A549 (cell line): Measurements from ENCODE around the gene ZNF195. TPM values are rescaled to one million over a fixed set of nuclear protein-coding genes. Genes with fewer than 3 reads are reported as not detected.

Source experiments
- ATAC-seq, 2 experiments: fragments of 200-7000 bp in 1 of 2; fragments of >200 bp in 1 of 2; cut with Nextera tagmentation in 1 of 2; cut with Tn5 transposase in 1 of 2; 3 replicates each; pipeline versions ENCODE4 v1.8.0 to v1.9.1; 2018 to 2020; ENCODE audit warnings: mild to moderate bottlenecking in 1 of 2, moderate library complexity in 1 of 2
- CTCF ChIA-PET: fragments of 300-600 bp; sonication (Branson Sonifier 250); formaldehyde crosslinking; extraction: SDS; loops from one replicate; lab custom pipeline; 2021; ENCODE audit warnings: antibody characterized with exemption, inconsistent platforms; lab: Yijun Ruan, JAX
- POLR2A ChIA-PET: fragments of 350-600 bp; formaldehyde crosslinking; extraction: SDS; loops from one replicate; lab custom pipeline; 2021; ENCODE audit warnings: antibody characterized with exemption, inconsistent platforms; lab: Yijun Ruan, JAX
- DNase-seq, 2 experiments: peaks; one replicate each; pipeline versions ENCODE4 v3.0.0 to v3.0.0-alpha.2; 2011 to 2016; ENCODE audit warnings: low read depth in 1 of 2, low spot score in 1 of 2
- FAIRE-seq: peaks from 2 replicates; lab custom pipeline; 2011; peaks lifted over from hg19 to GRCh38; lab: Jason Lieb, UNC
- H3K27ac ChIP-seq, 2 experiments: fragments of >200 bp; sonication (Bioruptor Twin); formaldehyde crosslinking; 3 replicates each; pipeline ENCODE4 v1.5.1; 2016 to 2017
- H3K4me1 ChIP-seq: fragments of >200 bp; sonication (Bioruptor Twin); formaldehyde crosslinking; 3 replicates; pipeline ENCODE4 v1.6.1; 2016
- H3K4me2 ChIP-seq: fragments of >200 bp; sonication (Bioruptor Twin); formaldehyde crosslinking; 3 replicates; pipeline ENCODE4 v1.6.1; 2016
- H3K4me3 ChIP-seq: fragments of >200 bp; sonication (Bioruptor Twin); formaldehyde crosslinking; 3 replicates; pipeline ENCODE4 v1.5.1; 2016
- H3K9me3 ChIP-seq: fragments of >200 bp; sonication (Bioruptor Twin); formaldehyde crosslinking; 3 replicates; pipeline ENCODE4 v1.6.1; 2016
- FOSB ChIP-seq: fragments of 250-450 bp; sonication (Bioruptor Pico); IDR thresholded peaks from 2 replicates; pipeline ENCODE4 v1.5.0; 2020; ENCODE audit warnings: mild to moderate bottlenecking, moderate library complexity
- GATA3 ChIP-seq: IDR thresholded peaks from 2 replicates; pipeline ENCODE4 v1.6.1; 2012; ENCODE audit warnings: borderline replicate concordance
- HOXA7 ChIP-seq: fragments of 250-450 bp; sonication (Bioruptor Pico); IDR thresholded peaks from 2 replicates; pipeline ENCODE4 v1.5.0; 2020; ENCODE audit warnings: mild to moderate bottlenecking, moderate library complexity
- JUN ChIP-seq, 2 experiments: fragments of >200 bp; sonication (Bioruptor Twin); formaldehyde crosslinking; IDR thresholded peaks; 2 replicates in 1 of 2; 3 replicates in 1 of 2; pipeline ENCODE4 v1.6.1; 2016 to 2017
- MAFK ChIP-seq: fragments of 450-650 bp; IDR thresholded peaks from 2 replicates; pipeline ENCODE4 v1.6.1; 2014; ENCODE audit not compliant: partially characterized antibody
- MAZ ChIP-seq: fragments of 150-350 bp; IDR thresholded peaks from 2 replicates; pipeline ENCODE4 v1.6.1; 2014; ENCODE audit warnings: antibody characterized with exemption, low read depth, low read length, borderline replicate concordance
- MYC ChIP-seq: IDR thresholded peaks from 2 replicates; pipeline ENCODE4 v1.6.1; 2012; ENCODE audit warnings: mild to moderate bottlenecking, inconsistent platforms, low read length, improper control_type of control experiment, borderline replicate concordance
- POLR2A ChIP-seq: IDR thresholded peaks from 2 replicates; pipeline ENCODE4 v1.6.1; 2012; ENCODE audit warnings: mild to moderate bottlenecking, low read length
- RAD21 ChIP-seq, 2 experiments: fragments of >200 bp in 1 of 2; sonication (Bioruptor Twin) in 1 of 2; formaldehyde crosslinking in 1 of 2; IDR thresholded peaks in 1 of 2; conservative IDR thresholded peaks in 1 of 2; 2 replicates in 1 of 2; 3 replicates in 1 of 2; pipeline ENCODE4 v1.6.1; 2012 to 2018; ENCODE audit warnings: inconsistent platforms in 1 of 2
- RFX5 ChIP-seq: fragments of 450-650 bp; IDR thresholded peaks from 2 replicates; pipeline ENCODE4 v1.7.1; 2014; ENCODE audit warnings: antibody characterized with exemption, mild to moderate bottlenecking, moderate library complexity
- SMC3 ChIP-seq: fragments of >200 bp; sonication (Bioruptor Twin); formaldehyde crosslinking; IDR thresholded peaks from 3 replicates; pipeline ENCODE4 v1.6.1; 2018; ENCODE audit warnings: inconsistent platforms
- ZFP36 ChIP-seq: fragments of 450-650 bp; IDR thresholded peaks from 2 replicates; pipeline ENCODE4 v1.6.1; 2014; ENCODE audit warnings: borderline replicate concordance; ENCODE audit not compliant: partially characterized antibody
- ZNF302 ChIP-seq: fragments of 250-450 bp; sonication (Bioruptor Pico); IDR thresholded peaks from 2 replicates; pipeline ENCODE4 v1.9.0; 2021; ENCODE audit warnings: inconsistent platforms, mild to moderate bottlenecking, moderate library complexity
- WGBS: methylation state at CpG from one replicate; pipeline ENCODE4 v1.1.6; 2017; ENCODE audit errors: missing lambda C conversion rate; 5-methylcytosine and 5-hydroxymethylcytosine counted together
- polyA plus RNA-seq, 4 experiments: library from polyadenylated mRNA; depleted of rRNA in 3 of 4; stranded (reverse); fragments of >200 nt; fragmentation: RNase III in 1 of 4; extraction: RNeasy Plus Mini Kit Qiagen cat#74134 plus additional on column Dnase treatment in 1 of 4; gene quantifications; 2 replicates in 3 of 4; 3 replicates in 1 of 4; pipeline ENCODE4 v1.2.3, GENCODE V29; 2011 to 2017
- TF ChIP-seq, protein P1 (sequence below): fragments of >200 bp; sonication (Bioruptor Twin); formaldehyde crosslinking; IDR thresholded peaks from 2 replicates; pipeline ENCODE4 v1.6.1; 2016
- TF ChIP-seq, protein P2 (sequence below): fragments of 450-650 bp; IDR thresholded peaks from 2 replicates; pipeline ENCODE4 v1.6.1; 2014; ENCODE audit warnings: antibody characterized with exemption
- TF ChIP-seq, protein P3 (sequence below): fragments of 250-450 bp; sonication (Bioruptor Pico); IDR thresholded peaks from 2 replicates; pipeline ENCODE4 v1.5.0; 2021; ENCODE audit warnings: mild to moderate bottlenecking, moderate library complexity, borderline replicate concordance
- TF ChIP-seq, protein P4 (sequence below): fragments of 250-450 bp; sonication (Bioruptor Pico); IDR thresholded peaks from 2 replicates; pipeline ENCODE4 v1.5.0; 2020; ENCODE audit warnings: low read depth, mild to moderate bottlenecking, moderate library complexity
- TF ChIP-seq, protein P5 (sequence below): IDR thresholded peaks from 2 replicates; pipeline ENCODE4 v1.6.1; 2012
- TF ChIP-seq, protein P6 (sequence below): fragments of >200 bp; sonication (Bioruptor Twin); formaldehyde crosslinking; IDR thresholded peaks from 3 replicates; pipeline ENCODE4 v1.5.1; 2016
- TF ChIP-seq, protein P7 (sequence below): IDR thresholded peaks from 2 replicates; pipeline ENCODE4 v1.6.1; 2012; ENCODE audit warnings: low read depth, borderline replicate concordance

ZNF195 gene
- polyA plus RNA-seq, 2 of the 4 experiments (the other 2 are of a cell fraction), result 17.3 to 30.9 TPM

DNA sequence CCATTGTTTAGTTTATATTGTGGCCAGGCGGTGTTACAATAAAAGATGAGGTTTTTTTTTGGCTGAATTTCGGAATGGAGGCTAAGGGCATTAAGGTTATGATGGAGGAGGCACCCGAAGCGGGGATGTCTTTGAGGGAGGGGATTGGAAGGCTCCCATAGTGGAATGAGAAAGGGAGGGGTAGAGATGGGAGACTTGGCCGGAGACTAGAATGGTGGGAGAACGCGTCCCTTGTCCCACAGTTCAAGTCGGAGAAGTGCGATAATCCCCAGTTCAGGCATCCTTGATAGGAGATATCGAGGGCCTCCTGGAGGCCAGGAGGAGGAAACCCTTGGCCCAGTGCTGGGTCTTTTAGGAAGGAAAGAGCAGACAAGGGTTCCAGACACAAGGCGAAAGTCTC lies 21.6 kb downstream of the ZNF195 start:
- Histone ChIP-seq H3K4me3 (no peak overlapping the region), H3K4me1 (no peaks in the 10 kb centered on the region), H3K9me3 (peaks cover 96% of the 10 kb centered on the region), H3K27ac (no peak overlapping the region), H3K4me2 (no peak overlapping the region)
- WGBS, result 92% methylated on average over 11 of the region's 11 CpGs
- ATAC-seq, result no peak; a peak in 1 of 6 replicates
- CTCF ChIA-PET, result no interaction called here
- no peak for TF ChIP-seq MYC
- no peak for TF ChIP-seq ZNF302 (CRISPR knock-in tag)
- 0 out of 5 replicates have a peak, but pooled peaks of 1 of the 2 experiments have one; percentile 28 for TF ChIP-seq JUN (IDR thresholded peaks at IDR 0.05)
- TF ChIP-seq HOXA7, result no peak
- no peak for FAIRE-seq
- POLR2A ChIA-PET, result no interaction called here
- no peak for DNase-seq

DNA sequence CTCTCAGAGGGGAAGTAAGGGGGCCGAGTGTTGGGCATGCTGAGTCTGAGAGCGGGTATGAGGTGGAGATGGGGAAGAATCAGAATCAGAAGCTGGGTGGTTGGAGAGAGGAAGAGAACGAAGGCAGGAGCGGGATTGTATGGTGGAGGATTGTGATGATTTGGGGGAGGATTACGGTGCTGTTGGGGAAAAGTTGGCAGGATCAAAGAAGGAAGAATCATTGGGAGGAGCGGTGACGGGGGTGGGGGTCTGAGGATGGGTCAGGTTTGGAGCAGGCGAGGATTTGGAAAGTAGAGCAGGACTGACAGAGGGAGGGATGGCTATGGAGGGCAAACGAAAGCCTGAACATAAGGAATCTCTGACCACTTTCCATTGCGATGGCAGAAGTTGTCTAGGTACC lies 22.1 kb downstream of the ZNF195 start:
- no peaks in the 10 kb centered on the region for H3K4me1 ChIP-seq
- CTCF ChIA-PET, result interaction anchor here (0.9 kb wide), 1 partner anchor 10 kb away, joined by 3 read pairs; no protein-coding TSS in a partner anchor
- H3K4me2 ChIP-seq, result no peak overlapping the region
- DNase-seq, result no peak
- no peak overlapping the region for H3K27ac ChIP-seq
- no peak overlapping the region for H3K4me3 ChIP-seq
- POLR2A ChIA-PET, result interaction anchor here (1.3 kb wide), 1 partner anchor 22 kb away, joined by 8 read pairs; the partner anchor contains the start of gene ZNF195
- no peak for FAIRE-seq
- TF ChIP-seq, protein P1, sequence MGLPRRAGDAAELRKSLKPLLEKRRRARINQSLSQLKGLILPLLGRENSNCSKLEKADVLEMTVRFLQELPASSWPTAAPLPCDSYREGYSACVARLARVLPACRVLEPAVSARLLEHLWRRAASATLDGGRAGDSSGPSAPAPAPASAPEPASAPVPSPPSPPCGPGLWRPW, result no peak
- TF ChIP-seq MAZ (no peak), RFX5 (no peak), ZFP36 (no peak), FOSB (CRISPR knock-in tag) (no peak), MAFK (no peak), GATA3 (no peak), JUN (IDR thresholded peaks at IDR 0.05) (no peak), RAD21 (conservative IDR thresholded peaks at IDR 0.05 in 1 of 2, IDR thresholded peaks at IDR 0.05 in 1 of 2) (no peak), HOXA7 (no peak), SMC3 (no peak), POLR2A (no peak)
- TF ChIP-seq, protein P2, sequence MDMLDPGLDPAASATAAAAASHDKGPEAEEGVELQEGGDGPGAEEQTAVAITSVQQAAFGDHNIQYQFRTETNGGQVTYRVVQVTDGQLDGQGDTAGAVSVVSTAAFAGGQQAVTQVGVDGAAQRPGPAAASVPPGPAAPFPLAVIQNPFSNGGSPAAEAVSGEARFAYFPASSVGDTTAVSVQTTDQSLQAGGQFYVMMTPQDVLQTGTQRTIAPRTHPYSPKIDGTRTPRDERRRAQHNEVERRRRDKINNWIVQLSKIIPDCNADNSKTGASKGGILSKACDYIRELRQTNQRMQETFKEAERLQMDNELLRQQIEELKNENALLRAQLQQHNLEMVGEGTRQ, result no peak
- TF ChIP-seq, protein P3, sequence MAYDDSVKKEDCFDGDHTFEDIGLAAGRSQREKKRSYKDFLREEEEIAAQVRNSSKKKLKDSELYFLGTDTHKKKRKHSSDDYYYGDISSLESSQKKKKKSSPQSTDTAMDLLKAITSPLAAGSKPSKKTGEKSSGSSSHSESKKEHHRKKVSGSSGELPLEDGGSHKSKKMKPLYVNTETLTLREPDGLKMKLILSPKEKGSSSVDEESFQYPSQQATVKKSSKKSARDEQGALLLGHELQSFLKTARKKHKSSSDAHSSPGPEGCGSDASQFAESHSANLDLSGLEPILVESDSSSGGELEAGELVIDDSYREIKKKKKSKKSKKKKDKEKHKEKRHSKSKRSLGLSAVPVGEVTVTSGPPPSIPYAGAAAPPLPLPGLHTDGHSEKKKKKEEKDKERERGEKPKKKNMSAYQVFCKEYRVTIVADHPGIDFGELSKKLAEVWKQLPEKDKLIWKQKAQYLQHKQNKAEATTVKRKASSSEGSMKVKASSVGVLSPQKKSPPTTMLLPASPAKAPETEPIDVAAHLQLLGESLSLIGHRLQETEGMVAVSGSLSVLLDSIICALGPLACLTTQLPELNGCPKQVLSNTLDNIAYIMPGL, result no peak
- TF ChIP-seq, protein P4, sequence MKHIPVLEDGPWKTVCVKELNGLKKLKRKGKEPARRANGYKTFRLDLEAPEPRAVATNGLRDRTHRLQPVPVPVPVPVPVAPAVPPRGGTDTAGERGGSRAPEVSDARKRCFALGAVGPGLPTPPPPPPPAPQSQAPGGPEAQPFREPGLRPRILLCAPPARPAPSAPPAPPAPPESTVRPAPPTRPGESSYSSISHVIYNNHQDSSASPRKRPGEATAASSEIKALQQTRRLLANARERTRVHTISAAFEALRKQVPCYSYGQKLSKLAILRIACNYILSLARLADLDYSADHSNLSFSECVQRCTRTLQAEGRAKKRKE, result no peak
- TF ChIP-seq, protein P5, sequence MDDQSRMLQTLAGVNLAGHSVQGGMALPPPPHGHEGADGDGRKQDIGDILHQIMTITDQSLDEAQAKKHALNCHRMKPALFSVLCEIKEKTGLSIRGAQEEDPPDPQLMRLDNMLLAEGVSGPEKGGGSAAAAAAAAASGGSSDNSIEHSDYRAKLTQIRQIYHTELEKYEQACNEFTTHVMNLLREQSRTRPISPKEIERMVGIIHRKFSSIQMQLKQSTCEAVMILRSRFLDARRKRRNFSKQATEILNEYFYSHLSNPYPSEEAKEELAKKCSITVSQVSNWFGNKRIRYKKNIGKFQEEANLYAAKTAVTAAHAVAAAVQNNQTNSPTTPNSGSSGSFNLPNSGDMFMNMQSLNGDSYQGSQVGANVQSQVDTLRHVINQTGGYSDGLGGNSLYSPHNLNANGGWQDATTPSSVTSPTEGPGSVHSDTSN, result no peak
- TF ChIP-seq, protein P6, sequence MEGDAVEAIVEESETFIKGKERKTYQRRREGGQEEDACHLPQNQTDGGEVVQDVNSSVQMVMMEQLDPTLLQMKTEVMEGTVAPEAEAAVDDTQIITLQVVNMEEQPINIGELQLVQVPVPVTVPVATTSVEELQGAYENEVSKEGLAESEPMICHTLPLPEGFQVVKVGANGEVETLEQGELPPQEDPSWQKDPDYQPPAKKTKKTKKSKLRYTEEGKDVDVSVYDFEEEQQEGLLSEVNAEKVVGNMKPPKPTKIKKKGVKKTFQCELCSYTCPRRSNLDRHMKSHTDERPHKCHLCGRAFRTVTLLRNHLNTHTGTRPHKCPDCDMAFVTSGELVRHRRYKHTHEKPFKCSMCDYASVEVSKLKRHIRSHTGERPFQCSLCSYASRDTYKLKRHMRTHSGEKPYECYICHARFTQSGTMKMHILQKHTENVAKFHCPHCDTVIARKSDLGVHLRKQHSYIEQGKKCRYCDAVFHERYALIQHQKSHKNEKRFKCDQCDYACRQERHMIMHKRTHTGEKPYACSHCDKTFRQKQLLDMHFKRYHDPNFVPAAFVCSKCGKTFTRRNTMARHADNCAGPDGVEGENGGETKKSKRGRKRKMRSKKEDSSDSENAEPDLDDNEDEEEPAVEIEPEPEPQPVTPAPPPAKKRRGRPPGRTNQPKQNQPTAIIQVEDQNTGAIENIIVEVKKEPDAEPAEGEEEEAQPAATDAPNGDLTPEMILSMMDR, result no peak
- TF ChIP-seq, protein P7, sequence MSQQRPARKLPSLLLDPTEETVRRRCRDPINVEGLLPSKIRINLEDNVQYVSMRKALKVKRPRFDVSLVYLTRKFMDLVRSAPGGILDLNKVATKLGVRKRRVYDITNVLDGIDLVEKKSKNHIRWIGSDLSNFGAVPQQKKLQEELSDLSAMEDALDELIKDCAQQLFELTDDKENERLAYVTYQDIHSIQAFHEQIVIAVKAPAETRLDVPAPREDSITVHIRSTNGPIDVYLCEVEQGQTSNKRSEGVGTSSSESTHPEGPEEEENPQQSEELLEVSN, result no peak
- TF ChIP-seq, all 56 proteins: peak for 0
- peaks cover 93% of the 10 kb centered on the region for H3K9me3 ChIP-seq
- peak in 1 of 2 experiments; percentile 23; a peak in 1 of 6 replicates for ATAC-seq
- WGBS, result 90% methylated on average over 10 of the region's 10 CpGs
